GM19238 (cell line): ENCODE data around the gene RAP1GDS1.
A peak's percentile ranks its signal among the peaks of the same experiment; 100 is the strongest.
"Not testable (repeated sequence)": the region's sequence is repeated elsewhere in the genome, so short reads cannot be mapped to it uniquely, and the experiment has no call there.

ENCODE experiments used
- DNase-seq: peaks from one replicate; pipeline ENCODE4 v3.0.0; 2011; ENCODE audit warnings: low spot score; ENCODE audit not compliant: insufficient read length

Gene RAP1GDS1

DNA sequence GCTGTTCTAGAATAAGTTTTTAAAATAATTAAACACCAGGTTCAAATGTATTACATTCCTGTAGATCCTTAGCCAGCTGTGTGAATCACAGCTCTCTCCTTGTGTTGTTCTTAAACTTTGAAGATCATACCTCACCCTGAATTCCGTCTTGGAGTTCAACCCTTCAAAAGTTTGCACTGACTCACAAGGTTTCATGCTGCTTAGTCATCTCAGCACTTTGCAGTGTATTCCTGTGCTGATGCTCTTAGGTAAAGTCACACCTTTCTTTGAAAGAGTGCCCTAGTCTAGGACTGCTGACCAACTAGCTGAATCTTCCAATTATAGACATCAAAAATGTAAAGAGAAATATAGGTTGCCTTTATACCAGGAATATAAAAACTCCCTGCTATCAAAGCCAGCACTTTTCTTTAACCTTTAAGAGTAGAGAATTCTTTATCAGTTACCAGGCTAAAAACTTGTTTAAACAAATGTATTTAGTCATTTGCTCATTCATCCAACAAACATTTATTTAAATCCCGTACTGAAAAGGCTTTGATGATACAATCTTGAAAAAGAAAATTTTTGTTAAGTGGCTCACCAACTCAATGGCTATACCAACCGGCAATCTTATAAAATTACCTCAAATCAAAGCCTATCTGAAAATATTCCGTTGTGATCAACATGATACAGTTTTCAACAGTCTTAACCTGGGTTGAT is 169.7 kb downstream of the RAP1GDS1 start:
- DNase-seq: no peak

DNA sequence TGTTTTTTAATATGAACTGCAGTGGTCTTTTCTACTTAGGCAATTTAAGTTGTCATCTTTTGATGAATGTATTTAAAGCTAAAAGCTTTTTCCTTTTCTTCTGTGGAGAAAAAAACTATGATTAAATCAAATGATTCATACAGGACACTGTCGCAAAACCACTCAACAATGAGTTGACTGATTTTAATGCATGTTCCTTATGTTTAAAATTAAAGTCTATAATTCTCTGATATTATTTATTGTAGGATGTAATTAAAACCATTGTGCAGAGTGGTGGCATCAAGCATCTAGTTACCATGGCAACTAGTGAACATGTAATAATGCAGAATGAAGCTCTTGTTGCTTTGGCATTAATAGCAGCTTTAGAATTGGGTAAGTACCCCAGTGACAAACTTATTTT is 172.5 kb downstream of the RAP1GDS1 start:
- DNase-seq: no peak

DNA sequence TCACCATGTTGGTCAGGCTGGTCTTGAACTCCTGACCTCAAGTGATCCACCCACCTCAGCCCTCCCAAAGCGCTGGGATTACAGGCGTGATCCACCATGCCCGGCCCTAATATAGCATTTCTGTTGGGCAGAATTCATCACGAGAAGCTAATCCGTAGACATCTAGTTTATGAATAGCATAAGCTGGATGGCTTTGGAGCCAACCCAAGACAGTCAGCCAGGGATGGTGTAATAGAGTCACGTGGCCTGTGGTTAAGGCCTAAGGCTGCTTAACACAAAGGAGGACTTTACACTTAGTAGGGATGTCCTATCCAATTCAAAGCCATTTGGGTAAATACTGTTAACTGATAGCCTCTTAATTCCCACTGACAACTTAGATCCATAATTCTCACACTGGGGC is 173.6 kb downstream of the RAP1GDS1 start:
- no peak for DNase-seq

DNA sequence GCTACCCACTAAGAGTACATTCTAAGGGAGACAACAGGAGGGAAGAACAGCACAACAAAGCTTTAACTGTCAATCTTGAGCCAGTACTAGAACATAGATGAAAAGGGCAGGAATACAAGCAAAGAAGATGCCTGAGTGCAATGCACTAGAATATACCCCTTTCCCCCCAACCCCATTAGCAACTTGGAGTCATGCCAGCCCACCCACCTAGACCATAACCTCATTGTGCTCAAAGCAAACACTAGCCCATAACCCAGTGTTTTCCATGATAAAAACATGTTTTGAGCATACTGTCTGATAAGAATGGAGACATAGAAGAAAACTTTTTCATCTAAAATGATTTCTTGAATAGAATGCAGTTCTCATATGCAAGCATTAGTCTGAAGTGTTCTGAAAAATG is 183.2 kb downstream of the RAP1GDS1 start:
- DNase-seq: no peak

DNA sequence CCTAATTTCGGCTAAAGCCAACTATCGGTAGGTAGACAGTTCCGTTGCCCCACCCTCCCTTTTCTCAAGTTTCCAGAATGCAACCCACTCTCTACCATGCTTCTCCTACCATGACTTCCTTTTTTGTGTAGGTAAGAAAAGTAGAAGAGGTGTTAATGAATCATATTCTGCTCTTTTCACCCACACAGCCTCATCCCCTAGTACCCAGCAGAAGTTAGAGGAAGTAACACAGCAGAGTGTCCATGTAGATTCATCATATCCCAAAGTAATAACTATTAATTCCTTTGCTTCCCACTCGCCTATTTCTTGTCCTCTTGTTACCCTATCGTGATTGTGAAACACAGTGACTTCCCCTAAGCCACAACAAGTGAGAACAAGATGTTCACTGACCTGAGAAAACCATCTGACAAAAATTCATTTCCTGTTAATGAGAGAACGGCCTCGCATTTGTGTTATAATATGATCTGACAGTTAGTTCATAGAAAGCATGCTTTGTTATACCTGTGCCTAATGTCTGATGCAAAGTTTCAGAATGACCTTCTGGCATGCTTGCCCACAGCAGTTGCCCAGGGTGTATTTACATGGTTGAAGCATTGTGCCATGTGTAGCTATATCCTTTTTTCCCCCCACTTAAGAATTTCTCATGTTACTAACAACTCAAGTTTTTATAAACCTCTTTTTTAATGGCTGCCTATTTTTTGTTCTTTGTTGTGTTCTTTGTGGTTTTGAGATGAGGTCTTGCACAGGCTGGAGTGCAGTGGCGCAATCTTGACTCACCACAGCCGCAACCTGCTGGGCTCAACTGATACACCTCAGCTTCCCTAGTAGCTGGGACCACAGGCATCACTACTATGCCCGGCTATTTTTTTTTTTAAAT is 185.6 kb downstream of the RAP1GDS1 start:
- no peak for DNase-seq

DNA sequence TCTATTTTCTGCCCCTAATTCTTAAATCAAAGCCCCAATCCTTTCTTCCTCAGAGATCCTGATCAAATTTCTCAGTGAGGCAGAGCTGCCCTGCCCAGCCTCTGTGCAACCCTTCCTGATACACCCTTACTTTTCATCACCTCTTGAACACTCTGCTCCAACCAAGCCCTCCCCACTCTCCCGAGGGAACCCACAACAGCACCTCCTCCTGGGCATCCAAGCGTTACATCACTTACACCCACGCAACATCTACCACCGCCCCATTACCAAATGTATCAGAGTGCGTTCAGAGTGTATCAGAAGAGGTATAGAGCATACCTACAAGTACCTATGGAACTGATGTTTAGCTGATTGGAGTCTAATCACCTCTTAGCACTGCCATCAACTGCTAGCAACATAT is 186.5 kb downstream of the RAP1GDS1 start:
- DNase-seq: no peak

DNA sequence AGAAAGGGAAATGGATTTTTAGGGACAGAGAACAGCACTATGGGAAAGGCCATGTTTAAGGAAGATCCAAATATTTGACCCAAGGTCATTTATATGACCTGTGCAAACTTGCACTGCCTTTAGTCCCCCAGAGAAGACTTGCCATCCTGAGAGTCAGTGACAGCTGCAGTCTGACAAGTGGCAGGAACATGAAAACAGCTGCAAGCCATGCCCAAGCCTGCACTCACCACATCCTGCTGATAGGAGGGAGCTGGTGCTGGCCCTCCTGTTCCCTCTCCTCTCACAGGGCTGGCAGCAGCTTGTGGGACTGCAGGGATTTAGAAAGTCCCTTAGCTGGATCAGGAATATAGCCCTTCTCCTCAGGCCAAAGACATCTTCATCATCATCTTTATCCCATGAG is 187.7 kb downstream of the RAP1GDS1 start:
- no peak for DNase-seq

DNA sequence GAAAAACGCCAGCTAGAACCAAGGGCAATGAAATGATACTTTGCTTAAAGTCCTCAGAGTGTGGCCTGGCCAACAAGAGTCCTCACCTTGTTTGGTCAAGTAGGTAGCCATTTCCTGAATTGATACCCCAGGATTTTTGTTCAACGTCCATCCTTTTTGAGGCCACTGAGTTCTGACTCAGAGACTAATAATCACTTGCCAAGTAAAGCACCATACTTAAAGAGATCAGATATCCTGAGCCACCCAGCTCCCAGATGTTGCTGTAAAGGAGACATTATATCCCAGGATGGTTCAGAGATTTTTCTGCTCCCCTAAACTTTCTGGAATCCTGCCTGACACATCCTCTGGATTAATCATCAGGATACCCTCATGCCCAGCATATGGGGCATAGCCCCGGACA is 190.9 kb downstream of the RAP1GDS1 start:
- no peak for DNase-seq

DNA sequence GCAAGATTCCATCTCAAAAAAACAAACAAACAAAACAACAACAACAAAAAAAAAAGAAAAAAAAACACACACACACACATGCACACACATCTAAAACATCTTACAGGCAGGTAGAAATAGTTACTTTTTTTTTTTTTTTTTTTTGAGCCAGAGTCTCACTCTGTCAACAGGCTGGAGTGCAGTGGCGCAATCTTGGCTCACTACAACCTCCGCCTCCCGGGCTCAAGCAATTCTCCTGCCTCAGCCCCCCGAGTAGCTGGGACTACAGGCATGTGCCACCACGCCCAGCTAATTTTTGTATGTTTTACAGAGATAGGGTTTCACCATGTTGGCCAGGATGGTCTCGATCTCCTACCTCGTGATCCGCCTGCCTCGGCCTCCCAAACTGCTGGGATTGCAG is 196.2 kb downstream of the RAP1GDS1 start:
- not testable (repeated sequence) for DNase-seq

DNA sequence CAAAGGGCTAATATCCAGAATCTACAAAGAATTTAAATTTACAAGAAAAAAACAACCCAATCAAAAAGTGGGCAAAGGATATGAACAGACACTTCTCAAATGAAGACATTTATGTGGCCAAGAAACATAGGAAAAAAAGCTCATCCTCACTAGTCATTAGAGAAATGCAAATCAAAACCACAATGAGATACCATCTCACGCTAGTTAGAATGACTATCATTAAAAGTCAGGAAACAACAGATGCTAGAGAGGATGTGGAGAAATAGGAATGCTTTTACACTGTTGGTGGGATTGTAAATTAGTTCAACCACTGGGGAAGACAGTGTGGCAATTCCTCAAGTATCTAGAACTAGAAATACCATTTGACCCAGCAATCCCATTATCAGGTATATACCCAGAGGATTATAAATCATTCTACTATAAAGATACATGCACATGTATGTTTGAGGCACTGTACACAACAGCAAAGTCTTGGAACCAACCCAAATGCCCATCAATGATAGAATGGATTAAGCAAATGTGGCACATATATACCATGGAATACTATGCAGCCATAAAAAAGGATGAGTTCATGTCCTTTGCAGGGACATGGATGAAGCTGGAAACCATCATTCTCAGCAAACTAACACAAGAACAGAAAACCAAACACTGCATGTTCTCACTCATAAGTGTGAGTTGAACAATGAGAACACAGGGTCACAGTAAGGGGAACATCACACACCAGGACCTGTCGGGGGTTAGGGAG is 200.1 kb downstream of the RAP1GDS1 start:
- not testable (repeated sequence) for DNase-seq

DNA sequence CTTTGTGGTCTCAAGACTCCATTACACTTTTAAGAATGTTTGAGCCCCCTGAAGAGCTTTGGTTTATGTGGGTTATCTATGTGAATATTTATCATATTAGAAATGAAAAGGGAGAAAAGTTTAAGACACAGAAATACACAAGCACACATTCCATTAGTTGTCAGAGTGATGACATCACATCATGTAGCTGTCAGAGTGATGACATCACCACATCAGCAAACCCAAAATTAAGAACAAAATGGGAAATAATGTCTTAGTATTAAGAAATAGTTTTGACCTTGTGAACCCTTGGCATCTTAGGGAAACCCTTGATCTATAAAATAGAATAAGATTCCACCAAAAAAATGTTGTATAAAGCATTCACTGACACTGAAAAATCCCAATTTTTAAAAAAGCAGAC is 201.3 kb downstream of the RAP1GDS1 start:
- DNase-seq: no peak

DNA sequence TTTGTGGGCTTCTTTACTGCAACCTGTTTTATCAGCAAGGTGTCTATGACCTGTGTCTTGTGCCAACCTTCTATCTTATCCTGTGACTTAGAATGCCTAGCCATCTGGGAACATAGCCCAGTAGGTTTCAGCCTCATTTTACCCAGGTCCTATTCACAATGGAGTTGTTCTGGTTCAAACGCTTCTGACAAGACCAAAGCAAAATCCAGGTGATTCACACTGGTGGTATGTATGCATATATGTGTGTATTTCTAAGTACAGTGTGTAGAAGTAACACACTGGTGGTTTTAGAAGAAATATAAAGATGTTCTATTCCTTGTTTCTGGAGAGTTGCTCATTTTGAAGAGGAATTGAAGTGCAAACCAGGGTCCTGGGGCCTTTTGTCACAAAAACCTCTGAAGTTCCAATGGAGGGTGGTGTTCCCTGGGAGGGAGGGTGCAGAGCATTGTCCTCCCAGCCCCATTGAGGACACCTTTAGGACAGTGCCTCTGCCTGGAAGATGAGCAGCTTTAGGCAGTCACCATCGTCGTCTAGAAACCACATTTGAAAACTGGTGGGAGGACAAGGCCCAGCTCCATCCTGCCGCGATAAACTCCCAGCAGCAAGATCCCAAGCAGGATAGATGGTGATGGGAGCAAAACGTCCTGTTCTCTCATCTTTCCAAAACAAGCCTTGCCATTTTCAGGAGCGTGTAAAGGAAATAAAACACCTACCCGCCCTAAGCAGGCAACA is 205.8 kb downstream of the RAP1GDS1 start:
- DNase-seq: no peak

DNA sequence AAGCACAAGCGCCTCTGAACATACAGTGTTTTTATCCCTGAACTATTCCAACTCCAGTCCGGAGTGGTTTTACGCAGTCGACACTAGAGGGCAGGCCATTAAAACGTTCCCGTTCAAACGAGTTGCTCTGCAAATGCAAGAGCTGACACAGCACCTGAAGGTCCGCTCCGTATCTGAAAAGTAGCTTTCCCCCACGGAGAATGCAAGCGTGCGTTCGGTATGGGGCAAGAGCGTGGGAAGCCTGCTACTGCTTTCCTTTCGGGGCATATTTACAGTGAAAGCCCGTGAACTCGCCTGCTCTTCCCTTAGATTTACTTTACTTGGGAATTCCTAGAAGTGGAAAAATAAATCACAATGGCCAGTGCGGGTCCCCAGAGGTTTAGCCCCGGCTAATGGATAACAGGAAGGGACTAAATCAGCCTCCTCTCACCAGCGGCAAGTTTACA is 206.5 kb downstream of the RAP1GDS1 start:
- DNase-seq: peak; percentile 38

DNA sequence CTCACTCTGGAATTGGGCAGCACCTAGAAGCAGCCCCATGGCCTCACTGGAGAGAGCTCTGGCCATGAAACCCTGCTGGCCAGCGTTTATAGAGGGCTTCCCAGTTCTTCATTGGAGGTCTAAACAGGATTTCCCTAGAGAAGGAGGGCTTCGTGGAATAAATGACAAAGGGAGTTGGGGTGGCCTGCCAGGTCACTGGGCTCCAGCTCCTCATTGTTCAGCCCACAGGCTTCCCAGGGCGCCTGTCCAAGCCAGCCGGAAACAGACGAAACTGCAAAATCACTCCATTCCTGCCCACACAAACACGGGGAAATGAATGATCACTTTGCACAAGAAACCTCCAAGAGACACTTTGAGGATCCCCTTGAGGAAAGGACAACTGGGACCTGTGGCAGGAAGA is 207.5 kb downstream of the RAP1GDS1 start:
- no peak for DNase-seq

DNA sequence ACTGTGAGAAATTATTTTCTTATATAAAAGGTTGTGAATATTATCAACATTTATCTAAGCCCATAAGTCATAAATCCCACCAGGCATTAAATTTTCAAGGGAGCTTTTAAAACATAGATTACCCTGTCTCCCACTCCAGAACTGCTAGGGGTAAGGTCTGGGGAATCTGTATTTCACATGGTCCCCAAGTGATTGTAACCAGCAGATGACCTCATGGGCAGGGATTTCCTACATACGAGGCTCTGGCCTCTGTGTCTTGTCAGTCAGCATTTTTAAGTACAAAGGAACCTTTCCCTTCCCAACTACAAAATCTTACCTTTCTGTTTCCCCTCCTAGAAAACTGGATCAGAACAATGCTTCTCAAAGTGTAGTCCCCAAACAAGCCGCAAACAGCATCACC is 208.6 kb downstream of the RAP1GDS1 start:
- no peak for DNase-seq

DNA sequence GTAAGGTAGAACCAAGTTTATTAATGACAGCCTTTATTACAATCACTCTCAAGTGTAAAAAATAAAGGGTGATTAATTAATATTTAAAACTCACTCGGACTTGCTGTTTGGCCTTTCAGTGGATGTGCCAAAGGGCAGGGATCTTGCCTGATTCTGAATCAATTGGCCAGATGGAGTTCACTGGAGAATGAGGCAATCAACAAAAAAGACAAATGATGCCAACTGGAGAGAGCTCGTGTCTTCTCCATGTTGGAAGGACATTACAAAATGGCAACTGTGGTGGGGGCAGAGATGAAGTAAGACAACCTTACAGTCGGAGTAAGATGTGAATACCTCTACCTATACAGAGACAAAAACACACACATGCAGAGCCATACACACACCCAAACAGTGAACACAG is 209.2 kb downstream of the RAP1GDS1 start:
- DNase-seq: no peak

DNA sequence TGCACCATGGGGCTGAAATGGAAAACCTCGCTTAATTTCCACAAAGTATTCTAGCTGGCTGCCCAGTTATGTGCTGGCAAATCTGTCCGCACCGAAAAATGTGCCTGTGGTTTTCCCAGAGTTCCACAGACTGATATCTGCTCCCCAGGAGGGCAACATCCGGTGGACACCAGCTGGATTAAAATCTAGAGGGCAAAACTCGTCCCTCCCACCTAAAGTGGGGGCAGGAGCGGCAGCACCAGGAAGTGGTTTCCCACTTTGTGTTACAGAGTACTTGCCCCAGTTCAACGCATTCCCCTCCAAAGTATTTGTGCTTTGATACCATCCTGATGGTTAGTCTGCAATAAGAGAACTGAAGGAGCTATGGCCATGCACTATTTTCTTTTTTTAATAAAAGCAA is 209.6 kb downstream of the RAP1GDS1 start:
- no peak for DNase-seq

DNA sequence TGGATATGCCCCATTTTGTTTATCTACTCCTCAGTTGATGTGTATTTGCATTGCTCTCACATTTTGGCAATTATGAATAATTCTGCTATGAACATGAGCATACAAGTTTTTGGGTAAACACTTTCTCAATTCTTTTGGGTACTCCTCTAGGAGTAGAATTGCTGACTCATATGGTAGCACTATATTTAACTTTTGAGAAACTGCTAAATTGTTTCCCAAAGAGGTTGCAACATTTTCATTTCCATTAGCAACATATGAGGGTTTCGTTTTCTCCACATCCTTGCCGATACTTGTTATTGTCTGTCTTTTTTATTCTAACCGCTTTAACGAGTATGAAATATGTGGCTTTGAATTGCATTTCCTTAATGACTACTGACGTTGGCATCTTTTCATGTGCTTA is 211.9 kb downstream of the RAP1GDS1 start:
- no peak for DNase-seq

DNA sequence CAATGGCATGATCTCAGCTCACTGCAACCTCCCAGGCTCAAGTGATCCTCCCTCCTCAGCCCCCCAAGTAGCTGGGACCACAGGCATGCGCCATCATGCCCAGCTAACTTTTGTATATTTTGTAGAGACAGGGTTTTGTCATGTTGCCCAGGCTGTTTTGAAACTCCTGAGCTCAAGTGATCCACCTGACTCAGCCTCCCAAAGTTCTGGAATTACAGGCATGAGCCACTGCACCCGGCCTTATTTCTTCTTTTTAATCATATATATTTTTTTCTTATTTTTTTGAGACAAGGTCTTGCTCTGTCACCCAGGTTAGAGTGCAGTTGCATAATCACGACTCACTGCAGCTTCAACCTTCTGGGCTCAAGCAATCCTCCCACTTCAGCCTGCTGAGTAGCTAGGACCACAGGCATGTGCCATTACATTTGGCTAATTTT is 213.2 kb downstream of the RAP1GDS1 start:
- DNase-seq: no peak

DNA sequence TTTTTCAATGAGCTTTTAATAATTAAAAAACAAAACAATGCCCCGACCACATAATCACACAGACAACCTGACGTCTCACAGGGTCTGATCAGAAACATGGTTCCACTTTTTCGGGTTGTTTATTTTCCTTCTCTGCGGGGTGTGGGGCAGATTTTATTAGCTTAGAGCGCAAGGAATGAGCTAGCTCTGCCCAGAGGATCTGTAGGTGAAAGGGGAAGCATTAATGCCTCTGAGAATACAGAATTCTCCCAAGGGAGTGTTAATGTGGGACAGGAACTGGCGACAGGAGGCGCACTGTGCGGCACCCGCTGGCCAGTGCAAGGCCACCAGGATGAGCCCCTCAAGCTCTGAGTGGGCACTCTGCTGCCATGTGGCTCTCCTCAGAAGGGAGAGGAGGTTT is 215.7 kb downstream of the RAP1GDS1 start:
- DNase-seq: no peak

DNA sequence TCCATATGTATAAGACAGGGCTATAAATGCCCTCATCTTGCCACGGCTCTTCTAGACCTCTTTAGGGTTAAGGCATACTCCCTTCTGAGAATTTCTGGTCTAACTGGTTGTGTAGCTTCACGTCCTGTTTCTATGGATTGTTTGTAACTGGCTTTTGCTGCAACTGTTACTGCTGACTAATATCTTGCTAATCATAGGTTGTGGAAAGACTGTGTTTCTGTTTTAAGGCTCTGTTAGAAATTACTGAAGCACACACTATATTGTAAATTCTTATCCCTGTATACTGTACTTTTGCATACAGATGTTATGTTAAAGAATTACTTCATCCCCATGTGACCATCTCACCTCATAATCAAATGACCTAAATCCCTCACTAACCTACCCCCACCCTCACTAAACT is 218.4 kb downstream of the RAP1GDS1 start:
- DNase-seq: not testable (repeated sequence)
